Measurements from ENCODE around the gene ACAA2.
"Not testable (repeated sequence)": the region's sequence is repeated elsewhere in the genome, so short reads cannot be mapped to it uniquely, and the experiment has no call there.

Gene ACAA2

DNA sequence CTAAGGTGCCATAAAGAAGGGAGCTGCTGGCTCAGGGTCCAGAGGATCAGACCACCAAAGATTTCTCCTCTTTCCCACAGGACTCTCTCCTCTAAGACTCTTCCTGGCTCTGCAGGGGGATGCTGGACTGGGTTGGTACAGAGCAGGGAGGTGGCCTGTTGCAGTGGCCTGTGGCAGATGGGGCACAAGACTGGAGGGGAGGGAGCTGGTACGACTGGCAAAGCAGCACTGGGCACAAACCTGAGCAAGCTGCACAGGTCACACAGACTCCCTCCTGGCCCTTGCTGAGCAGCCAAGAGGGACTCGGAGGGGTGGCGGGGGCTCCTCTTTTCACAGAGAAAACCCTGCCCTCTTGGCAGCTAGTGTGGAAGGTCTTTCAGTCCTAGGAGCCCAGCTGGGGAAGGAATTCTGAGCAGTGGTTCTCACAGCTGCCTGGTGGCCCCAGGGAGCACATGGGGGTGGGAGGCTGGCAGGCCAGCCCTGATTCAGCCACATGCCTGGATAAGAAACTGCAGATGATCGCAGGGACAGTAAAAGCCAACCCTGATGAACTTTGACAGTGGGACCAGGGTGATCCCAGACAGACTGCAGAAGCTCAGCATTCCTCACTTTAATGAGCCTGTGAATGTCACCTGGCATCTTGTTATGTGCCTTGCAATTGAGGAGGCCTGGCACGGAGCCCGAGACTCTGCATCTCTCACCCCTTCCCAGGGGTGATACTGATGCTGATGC lies 32.5 kb upstream of the ACAA2 start:
- DNase-seq (ENCODE audit: low read depth, low spot score), result no peak

DNA sequence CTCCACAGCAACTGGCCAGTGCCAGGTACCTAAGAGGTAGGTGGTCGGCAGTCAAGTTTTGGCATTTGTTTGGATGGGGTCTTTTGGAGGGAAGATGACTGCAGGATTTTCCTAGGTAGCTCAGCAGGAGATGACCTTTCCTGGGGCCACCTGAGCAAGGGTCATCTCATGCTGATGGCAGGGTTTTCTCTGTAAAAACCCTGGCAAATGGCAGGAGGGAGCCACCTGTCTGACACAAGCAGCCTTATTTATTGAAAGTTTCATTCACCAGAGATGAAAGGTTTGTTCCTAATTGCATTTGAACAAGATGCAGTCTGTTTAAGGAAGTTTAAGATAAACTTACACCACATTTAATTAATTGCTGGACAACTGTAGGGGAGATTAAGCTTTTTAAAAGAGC lies 31.6 kb upstream of the ACAA2 start:
- DNase-seq (ENCODE audit: low read depth, low spot score), result no peak

DNA sequence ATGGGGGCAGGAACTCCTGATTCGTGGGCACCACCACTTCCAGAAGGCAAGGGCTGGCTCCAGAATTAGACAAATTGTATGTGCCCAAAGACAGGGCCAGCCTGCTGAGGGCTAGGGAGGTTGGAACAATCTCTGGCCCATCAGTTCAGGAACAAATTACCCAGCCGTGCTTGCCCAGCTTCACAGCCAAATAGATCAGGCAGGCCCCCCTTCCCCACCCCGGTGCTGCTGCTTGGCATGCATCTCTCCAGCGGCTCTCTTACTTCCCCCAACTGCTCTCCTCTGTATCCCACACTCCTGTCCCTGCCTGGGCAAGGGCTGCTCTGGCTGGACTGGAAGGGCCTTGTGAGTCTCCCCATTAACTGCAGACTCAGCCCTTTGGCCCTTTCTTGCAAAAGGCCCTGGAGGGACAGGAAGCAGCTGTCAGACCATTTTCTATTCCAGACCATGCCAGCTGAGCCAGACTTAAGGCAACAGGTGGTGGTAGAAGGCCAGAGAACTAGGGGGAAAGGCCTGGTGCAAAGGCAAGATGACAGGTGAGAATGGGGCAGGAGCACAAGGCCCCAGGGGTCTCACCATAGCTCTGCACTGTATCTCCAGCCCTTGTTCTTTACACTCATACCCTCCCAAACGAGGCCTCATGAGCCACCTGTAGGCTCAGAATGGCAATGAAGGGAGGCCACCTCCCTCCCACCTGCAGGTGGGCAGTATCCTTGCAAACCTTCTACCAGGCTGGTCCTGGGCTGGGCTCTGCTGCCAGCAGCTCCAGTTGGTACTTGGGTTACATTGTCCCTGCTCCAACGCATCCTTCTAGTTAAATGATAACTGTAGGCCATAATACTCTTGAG lies 30.7 kb upstream of the ACAA2 start:
- DNase-seq (ENCODE audit: low read depth, low spot score), result no peak

DNA sequence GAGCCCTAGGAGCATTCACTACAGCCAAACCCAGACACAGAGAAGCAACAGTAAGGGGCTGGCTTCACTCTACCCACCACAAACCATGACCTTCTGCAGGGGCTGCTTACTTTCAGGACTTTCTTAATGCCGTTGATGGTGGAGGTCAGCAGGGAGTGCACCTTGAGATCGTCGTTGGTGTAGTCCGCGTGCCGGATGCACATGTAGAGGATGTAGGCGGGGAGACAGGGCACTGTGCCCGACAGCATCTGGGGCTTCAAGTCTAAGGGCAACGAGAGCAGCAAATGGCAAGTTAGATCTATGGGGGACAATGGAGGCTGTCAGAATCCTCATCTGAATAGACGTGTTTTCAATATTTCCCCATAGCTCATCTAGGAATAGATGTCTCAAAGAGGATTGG lies 29.8 kb upstream of the ACAA2 start:
- no peak for DNase-seq (ENCODE audit: low read depth, low spot score)

DNA sequence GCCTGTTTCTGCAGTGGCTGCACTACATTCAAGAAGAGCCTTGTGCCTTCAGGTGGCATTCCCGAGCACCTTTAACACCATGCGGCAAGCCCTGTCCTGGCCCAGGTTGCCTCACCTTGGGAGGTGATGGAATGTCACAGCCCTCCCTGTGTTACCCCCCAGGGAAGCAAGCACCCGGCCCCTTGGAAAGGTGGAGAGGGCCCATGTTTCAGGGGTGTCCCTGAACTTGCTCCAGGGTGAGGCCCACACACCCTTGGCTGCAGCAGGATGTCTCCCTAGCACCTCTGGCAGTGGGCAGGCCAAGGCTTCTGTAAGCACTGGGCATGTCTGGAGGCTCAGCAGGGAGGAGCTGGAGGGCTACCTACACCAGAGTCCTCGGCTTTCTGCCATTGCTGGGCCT lies 29.3 kb upstream of the ACAA2 start:
- DNase-seq (ENCODE audit: low read depth, low spot score), result no peak

DNA sequence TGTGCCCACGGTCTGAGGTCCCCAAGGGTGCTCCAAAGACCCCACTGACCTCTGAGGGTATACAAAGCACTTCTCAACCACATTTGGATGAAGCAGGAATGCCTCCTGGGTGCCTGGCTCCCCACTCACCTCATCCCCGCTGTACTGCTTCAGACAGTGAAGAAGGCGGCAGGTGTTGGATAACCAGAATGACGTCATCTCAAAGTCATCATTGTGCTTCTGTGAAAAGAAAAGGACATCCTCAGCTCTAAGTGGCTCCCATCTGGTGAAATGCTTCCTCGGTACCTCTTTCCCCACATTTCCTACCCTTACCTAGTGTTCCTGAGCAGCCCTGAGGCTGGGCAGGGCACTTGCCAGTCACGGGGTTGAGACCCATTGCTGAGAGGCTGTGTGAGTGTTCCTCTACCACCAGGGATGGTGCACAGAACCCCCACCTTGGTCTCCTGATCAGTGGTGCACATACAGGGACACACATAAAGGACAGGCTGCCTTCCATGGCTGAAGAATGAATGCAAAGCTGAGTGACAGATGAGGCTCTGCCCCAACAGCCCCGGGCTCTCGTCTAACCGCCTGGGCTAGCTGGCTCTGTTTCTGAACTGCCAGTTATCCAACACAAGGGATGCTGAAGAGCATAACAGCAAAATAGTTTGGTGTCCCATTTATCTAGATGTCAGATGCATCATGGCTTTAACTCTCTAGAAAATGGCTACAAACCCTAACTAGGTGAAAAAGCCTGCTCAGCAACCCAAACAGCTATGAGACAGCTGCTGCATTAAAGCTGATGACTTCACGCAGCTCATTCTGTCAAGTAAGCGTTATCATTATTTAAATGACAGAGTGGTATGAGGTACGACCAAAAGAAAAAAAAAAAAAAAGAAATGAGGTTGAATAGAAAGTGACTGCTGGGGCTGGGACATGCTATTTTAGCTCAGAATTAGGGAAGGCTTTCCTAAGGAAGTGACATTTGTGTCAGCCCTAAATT lies 28.2 kb upstream of the ACAA2 start:
- no peak for DNase-seq (ENCODE audit: low read depth, low spot score)

DNA sequence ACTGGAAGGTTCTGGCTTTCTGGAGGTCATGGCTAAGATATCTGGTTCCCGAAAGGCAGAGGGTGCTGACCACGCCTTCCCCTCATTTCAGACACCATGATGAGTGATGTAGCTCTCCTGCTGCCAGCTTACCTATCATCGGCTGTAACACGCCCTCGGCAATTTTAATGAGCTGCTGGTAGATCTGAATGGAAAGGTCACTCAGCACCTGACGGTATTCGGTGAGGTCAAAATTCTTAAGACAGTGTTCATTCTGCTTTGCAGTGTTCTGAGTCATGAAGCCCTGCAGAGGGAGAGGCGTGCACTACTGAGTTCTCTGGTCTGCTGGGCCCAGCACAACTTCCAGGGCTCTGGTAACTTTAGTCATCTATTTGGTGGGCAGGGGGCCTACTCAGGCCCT lies 25.7 kb upstream of the ACAA2 start:
- DNase-seq (ENCODE audit: low read depth, low spot score), result peak; percentile 67

DNA sequence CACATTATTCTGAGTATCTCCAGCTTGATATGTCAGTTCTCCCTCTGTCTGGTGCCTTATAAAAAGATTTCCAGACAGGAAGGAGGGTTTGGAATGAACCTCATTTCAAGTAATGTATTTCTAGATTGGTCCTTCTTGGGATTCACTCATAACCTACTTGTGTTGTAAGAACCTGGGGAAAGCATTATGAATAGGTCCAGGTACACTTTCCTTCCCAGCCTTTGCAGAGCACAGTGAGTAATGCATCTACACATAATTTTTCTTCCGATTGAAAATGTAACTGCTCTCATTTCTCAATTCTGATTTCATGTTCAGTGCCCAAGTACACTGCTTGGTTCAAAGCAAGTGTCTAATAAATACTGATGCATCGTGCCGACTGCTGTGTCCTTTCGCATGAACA lies 25.0 kb upstream of the ACAA2 start:
- DNase-seq (ENCODE audit: low read depth, low spot score), result no peak

DNA sequence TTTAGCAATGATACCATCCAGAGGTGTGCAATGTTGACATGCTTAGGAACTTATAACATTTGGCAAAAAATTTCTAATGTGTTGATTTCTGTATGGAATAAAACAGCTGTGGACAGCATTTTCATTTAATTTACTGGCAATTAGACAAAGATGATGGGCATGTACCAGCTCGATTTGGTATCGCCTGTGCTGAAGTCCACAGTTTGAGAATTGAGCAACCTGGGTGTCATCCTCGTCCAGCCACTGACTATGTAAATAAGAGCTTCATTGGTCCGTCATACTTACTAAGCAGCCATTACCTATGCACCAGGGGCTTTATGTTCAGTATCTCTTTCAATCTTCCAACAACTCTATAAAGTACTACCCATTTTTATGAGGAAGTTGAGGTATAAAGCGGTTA lies 24.6 kb upstream of the ACAA2 start:
- no peak for DNase-seq (ENCODE audit: low read depth, low spot score)

DNA sequence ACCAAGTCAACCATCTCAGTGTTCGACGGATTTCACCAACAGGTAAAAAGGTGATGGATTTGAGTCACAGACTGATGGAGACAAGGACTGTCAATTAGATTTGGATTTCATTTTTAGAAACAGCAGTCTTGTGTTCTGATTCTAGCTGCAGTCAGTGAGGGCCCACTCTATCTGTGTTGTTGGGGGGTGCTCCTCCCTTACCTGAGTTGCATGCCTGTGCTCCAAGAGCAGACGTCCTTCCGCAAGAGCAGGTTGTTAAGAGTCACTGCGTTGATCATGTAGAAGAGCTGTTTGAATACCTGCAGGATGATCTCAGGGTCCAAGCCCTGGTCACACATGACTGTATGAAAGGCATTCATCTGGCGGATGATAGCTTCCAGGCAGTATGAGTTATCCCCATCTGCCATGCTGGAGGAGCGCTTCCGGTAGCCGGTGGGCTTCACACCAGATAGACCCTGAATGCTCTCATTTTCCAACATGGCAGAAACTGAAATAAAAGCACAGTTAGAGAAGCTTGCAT lies 24.0 kb upstream of the ACAA2 start:
- DNase-seq (ENCODE audit: low read depth, low spot score), result not testable (repeated sequence)

DNA sequence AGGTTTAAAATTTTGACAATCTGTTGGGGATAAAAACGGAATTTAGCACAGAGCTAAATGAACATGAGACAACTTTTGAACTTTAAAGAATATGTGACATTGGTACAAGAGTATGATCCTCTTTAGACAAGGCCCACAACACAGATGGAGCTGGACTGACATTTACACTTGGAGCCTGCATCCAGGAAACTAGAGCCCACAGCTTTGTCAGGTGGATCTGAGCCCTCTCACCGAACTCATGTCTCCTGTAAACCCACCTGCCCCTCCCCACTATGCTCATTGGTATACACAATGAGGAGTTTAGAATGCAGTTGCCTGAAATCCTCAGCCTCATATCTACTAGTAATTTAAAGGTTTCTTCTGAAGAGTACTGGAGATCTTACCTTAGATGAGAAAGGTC lies 22.1 kb upstream of the ACAA2 start:
- DNase-seq (ENCODE audit: low read depth, low spot score), result no peak

DNA sequence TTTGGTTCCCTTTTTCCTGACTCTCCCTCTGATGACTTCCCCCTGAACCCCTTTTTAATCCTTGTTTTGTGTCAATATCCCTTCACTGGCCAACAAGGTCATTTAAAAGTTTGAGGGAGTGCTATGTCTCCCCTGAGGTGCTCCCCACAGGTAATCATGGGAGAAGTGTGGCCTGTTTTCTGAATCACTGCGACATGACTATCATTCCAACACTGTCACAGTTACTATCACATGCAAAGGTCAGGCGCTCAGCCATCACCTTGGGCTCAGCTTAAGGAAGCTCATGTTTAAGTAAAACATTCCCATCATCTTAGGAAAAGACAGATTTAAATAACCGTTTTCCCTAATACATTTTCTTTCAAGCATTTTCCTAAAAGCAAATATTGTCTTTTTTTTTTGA lies 20.9 kb upstream of the ACAA2 start:
- DNase-seq (ENCODE audit: low read depth, low spot score), result no peak

DNA sequence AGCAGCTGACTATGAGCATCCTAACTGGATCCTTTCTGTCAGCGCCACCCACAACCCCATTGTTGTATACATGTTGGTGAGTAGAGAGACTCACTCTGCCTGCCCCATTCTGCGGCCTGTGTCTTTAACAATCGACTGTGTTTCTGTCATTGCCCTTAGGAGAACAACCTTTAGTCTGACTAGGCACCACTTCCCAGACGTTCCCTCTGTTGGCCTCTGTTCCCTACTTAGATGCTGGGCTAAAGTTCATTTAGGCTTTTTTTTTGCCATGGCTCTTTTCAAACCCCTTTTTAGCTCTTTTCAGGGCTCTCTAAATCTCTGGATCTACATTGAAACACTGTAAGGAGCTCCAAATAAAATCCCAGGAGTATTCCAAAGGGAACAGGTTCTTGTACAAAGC lies 20.5 kb upstream of the ACAA2 start:
- DNase-seq (ENCODE audit: low read depth, low spot score), result no peak

DNA sequence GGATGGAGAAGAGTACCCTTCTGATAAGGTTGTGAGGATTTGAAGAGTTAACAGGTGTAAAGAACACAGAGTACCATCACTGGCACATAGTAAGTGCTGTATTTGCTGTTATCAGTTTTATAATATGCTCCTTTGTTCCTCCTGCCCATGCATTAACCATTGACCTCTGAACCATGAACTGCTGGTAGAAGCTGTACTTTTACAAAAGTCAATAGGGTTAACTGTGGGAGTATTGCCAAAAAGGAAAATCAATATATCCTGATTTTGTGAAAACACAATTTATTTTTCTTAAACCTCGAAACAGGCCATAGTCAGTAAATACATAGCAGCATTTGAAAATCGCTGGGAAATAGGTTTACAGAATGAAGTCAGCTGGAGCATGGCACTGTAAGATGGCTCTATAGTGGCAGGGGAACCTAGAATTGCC lies 18.9 kb upstream of the ACAA2 start:
- no peak for DNase-seq (ENCODE audit: low read depth, low spot score)

DNA sequence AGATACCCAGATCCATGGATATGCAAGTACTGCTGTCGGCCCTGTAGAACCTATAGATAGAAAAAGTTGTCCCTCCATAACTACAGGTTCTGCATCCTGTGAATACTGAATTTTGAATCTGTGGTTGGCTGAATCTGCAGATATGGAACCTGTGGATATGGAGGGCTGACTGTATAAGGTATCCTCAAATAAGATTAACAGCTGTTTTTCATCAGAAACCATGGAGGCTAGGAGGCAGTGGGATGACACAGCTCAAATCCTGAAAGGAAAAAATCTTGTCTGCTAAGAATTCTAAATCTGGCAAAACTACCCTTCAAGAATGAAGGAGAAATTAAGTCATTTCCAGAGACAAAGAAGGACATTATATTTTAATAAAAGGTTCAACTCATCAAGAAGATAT lies 14.7 kb upstream of the ACAA2 start:
- no peak for DNase-seq (ENCODE audit: low read depth, low spot score)

DNA sequence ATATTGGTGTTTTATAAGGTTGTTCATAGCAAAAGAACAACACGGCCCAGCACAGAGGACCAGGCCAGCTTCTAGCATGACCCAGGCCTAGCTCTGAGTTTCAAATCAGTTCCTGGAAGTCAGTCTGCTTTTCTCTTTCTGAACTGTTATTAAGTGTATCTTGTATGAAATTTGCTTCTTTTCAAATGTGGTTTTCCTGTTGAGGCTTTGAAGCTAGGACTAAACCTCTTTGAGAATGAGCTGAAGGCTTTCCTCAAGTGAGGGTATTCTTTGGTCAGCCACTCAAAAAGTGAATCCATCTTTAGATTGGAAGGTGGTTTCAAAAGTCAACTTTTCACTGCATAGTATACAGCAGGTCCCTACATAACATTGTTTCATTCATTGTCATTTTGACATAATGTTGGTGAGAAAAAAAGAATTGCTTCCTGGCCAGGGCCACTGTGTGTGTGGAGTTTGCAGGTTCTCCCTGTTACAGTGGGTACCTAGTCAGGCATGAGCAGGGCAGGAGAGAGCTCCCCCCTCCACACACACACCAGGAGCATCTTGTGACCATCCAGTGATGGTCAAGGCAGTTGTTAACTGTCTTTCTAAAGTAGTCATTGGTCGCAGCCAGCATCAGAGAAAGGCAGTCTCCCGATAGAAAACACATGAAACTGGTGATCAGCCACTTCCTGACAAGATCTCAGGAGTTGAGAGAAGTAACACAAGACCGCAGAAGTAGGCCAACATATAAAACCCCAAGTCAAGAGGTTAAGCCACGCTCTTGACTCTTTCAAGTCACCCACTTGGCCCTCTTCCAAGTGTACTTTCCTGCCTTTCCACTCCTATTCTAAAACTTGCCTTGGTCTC lies 6.7 kb upstream of the ACAA2 start:
- no peak for DNase-seq (ENCODE audit: low read depth, low spot score)

DNA sequence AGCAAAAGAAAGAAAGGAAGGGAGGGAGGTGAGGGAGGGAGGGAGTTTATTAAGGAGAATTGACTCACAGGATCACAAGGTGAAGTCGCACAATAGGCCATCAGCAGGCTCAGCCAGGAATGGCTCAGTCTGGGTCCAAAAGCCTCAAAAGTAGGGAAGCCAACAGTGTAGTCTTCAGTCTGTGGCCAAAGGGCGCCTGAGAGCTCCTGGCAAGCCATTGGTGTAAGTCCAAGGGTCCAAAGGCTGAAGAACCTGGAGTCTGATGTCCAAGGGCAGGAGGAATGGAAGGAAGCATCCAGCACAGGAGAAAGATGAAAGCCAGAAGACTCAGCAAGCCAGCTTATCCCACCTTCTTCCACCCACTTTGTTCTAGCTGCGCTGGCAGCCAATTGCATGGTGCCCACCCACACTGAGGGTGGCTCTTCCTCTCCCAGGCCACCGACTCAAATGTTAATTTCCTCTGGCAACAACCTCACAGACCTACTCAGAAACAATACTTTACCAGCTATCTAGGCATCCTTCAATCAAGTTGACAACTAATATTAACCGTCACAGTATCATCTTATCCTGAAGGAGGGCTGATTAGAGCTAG lies 5.8 kb upstream of the ACAA2 start:
- DNase-seq (ENCODE audit: low read depth, low spot score), result no peak

DNA sequence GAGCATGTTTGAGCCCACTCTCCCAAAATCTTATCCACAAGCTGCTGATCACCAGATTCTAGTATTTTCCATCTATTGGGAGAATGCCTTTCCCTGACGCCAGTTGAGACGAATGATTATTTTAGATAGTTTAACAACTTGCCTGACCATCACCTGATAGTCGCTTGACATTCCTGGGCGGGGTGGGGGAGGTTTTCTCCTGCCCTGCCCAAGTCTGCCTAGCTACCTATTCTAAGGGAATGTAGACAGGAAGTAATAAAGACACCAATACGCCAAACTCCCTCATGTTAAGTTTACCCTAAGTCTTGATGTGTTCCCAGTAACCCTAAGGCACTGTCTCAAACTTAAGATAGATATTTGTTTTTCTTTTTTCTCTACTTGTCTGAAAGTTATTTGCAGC lies 4.6 kb upstream of the ACAA2 start:
- no peak for DNase-seq (ENCODE audit: low read depth, low spot score)

DNA sequence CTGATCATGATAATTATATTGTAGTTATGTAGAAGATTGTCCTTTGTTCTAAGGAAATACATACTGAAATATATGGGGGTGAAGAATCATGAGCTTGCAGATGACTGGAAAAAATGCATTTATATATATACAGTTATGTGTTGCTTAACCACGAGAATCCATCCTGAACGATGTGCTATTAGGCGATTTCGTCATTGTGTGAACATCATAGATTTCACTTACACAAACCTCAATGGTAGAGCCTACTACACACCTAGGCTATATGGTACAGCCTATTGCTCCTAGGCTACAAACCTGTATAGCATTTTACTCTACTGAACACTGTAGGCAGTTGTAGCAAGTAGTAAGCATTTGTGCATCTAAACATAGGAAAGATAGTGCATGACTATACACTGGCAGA lies 2.6 kb upstream of the ACAA2 start:
- DNase-seq (ENCODE audit: low read depth, low spot score), result no peak

DNA sequence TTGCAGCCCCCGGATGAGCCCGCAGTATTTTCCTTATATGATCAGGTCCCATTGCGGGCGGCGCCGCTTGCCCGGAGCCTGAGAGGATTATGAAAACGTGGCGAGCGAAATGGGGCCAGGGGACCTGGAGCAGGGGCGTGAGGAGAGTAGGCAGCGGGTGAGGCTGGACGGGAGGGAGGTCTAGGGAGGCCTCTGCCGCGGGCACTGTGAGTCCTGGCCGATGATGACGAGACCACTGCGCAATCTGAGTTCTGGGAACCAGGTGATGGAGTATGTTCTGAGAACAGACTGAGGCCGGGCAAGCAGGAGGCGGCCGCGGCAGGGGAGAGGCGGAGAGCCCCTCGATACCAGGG lies 790 bp upstream of the ACAA2 start:
- DNase-seq (ENCODE audit: low read depth, low spot score), result peak; percentile 80

DNA sequence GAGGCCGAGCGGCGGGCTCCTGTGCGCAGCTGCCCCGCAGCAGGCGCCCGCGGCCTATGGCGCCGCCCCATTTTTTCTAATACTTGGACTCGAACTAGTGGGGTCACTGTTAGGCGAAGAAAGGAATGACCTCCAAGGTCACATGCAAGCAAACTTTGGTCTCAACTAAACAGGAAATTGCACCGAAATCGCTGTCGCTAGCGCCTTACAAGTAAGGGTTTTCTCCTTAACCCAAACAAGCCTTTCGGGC lies 339 bp downstream of the ACAA2 start:
- no peak for DNase-seq (ENCODE audit: low read depth, low spot score)
